Measurements from ENCODE around the gene KBTBD3. TPM values are rescaled to one million over a fixed set of nuclear protein-coding genes. Genes with fewer than 3 reads are reported as not detected.
"Not testable (repeated sequence)": the region's sequence is repeated elsewhere in the genome, so short reads cannot be mapped to it uniquely, and the experiment has no call there.

Gene KBTBD3
- total and polyA plus RNA-seq, 3 donors from 2014 or later, result 6.8 to 15.6 (median 8.5) TPM

DNA sequence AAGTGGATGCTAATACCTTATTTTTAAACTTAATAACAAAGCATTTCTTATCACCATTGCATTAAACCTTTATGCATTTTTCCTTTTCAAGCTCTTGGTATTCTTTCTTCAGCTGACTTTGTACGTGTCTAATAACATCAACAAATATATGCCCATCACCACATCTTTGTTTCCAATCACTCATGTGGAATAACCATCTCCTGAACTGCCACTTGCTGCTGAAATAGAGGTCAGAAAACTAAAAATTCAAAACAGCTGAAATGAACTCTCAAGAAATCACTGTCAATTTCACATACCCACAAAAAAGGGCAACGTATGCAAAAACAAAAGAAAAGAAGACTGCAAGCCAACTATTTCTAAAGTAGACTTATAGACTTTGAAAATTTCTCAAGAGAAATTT lies 62.5 kb downstream of the KBTBD3 start:
- DNase-seq, result no peak
- Histone ChIP-seq H3K27ac (no peak overlapping the region), H3K27me3 (no peaks in the 10 kb centered on the region), H3K4me3 (no peak overlapping the region), H3K9me3 (no peaks in the 10 kb centered on the region), H3K36me3 (ENCODE audit: low read depth, missing control alignments) (no peaks in the 10 kb centered on the region), H3K4me1 (no peaks in the 10 kb centered on the region)
- TF ChIP-seq CTCF (IDR thresholded peaks at IDR 0.05) (no peak), POLR2A (IDR thresholded peaks at IDR 0.05) (no peak)
- intact Hi-C loops (cut with DNase I; ENCODE audit: low total_unique reads), result no loop called here
- 87 to 93% methylated on average over 2 of the region's 2 CpGs for WGBS, 2 donors

DNA sequence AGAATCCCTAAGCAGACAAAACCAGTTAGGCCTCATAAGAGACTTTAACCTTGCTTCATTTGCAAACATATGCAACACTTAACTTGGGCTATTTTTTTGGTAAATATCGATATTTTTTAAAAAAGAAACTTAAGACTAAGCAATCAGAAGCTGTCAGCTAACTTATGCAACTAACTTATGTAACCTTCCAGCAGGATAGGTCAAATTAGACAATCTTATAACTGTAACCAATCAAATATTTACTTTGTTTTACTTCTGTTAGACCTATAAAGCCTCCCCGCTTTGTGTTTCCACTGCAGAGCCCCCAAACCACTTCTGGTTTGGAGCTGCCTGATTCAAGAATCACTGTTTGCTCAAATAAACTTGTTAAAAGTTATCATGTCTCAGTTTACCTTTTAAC lies 63.1 kb downstream of the KBTBD3 start:
- Histone ChIP-seq H3K27ac (no peak overlapping the region), H3K9me3 (no peaks in the 10 kb centered on the region), H3K36me3 (ENCODE audit: low read depth, missing control alignments) (no peaks in the 10 kb centered on the region), H3K4me1 (no peaks in the 10 kb centered on the region), H3K27me3 (no peaks in the 10 kb centered on the region), H3K4me3 (no peak overlapping the region)
- intact Hi-C loops (cut with DNase I; ENCODE audit: low total_unique reads), result no loop called here
- TF ChIP-seq CTCF (IDR thresholded peaks at IDR 0.05) (no peak), POLR2A (IDR thresholded peaks at IDR 0.05) (no peak)
- 80 to 92% methylated on average over 2 of the region's 2 CpGs for WGBS, 2 donors
- DNase-seq, result no peak

GRCh38 chr11:106012744-106013143 lies 64.4 kb downstream of the KBTBD3 start:
- no peaks in the 10 kb centered on the region for H3K27me3 ChIP-seq
- intact Hi-C loops (cut with DNase I; ENCODE audit: low total_unique reads), result no loop called here
- no peaks in the 10 kb centered on the region for H3K9me3 ChIP-seq
- TF ChIP-seq POLR2A (IDR thresholded peaks at IDR 0.05) (no peak), CTCF (IDR thresholded peaks at IDR 0.05) (no peak)
- no peak overlapping the region for H3K27ac ChIP-seq
- H3K36me3 ChIP-seq (ENCODE audit: low read depth, missing control alignments), result no peaks in the 10 kb centered on the region
- no peak overlapping the region for H3K4me3 ChIP-seq
- WGBS, 2 donors, result 70 to 74% methylated on average over 3 of the region's 3 CpGs
- H3K4me1 ChIP-seq, result no peaks in the 10 kb centered on the region
- no peak for DNase-seq

DNA sequence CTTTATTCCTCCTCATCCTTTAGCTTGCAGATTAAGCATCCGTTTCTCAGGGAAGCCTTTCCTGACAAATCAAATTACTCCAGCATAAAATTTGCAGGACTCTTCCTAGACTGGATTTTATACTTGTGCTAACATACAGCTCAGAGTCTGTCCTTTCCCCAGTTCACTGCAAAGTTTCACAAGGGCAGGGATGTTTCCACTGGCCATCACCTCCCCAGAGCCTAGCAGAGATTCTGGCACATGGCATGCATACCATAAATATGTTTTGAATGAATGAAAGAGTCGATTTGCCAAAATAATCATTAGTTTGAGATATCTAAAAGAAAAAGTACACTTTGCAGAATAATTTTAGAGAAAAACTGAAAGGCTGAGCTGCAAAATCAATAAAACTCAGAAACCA lies 65.7 kb downstream of the KBTBD3 start:
- intact Hi-C loops (cut with DNase I; ENCODE audit: low total_unique reads), result no loop called here
- WGBS, 2 donors, result 84 to 89% methylated on average over 2 of the region's 2 CpGs
- no peak for TF ChIP-seq POLR2A (IDR thresholded peaks at IDR 0.05)
- no peak for TF ChIP-seq CTCF (IDR thresholded peaks at IDR 0.05)
- no peak overlapping the region for H3K27ac ChIP-seq
- no peaks in the 10 kb centered on the region for H3K4me1 ChIP-seq
- no peaks in the 10 kb centered on the region for H3K36me3 ChIP-seq (ENCODE audit: low read depth, missing control alignments)
- H3K27me3 ChIP-seq, result no peaks in the 10 kb centered on the region
- H3K9me3 ChIP-seq, result no peaks in the 10 kb centered on the region
- DNase-seq, result no peak
- H3K4me3 ChIP-seq, result no peak overlapping the region

DNA sequence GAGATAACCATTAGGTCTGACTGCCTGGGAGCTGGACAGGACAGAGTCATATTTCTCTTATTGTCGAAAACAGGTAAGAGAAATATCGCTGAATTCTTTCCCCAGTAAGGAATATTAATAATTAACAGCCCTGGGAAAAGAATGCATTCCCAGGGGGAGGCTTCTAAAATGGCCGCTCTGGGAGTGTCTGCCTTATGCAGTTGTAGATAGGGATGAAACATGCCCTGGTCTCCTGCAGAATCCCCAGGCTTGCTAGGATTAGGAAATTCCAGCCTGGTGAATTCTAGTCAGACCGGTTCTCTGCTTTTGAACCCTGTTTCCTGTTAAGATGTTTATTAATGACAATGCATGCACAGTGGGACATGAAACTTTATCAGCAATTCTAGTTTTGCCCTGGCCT lies 74.1 kb downstream of the KBTBD3 start:
- H3K4me1 ChIP-seq; H3K27ac ChIP-seq; intact Hi-C loops (cut with DNase I; ENCODE audit: low total_unique reads); H3K36me3 ChIP-seq (ENCODE audit: low read depth, missing control alignments); H3K27me3 ChIP-seq; DNase-seq; H3K9me3 ChIP-seq; H3K4me3 ChIP-seq: not testable (repeated sequence)
- 89 to 92% methylated on average over 4 of the region's 4 CpGs for WGBS, 2 donors
